ENCODE data around the gene MBOAT1. TPM values are rescaled to one million over a fixed set of nuclear protein-coding genes. Genes with fewer than 3 reads are reported as not detected.

Gene MBOAT1
- total RNA-seq, 1 experiment from 2014 or later, result 39.9 TPM

GRCh38 chr6:20227350-20227749 lies 15.1 kb upstream of the MBOAT1 start:
- Mint-ChIP-seq H3K4me1 (ENCODE audit: low read depth, unreplicated experiment) (peaks cover 12% of the 10 kb centered on the region), H3K36me3 (ENCODE audit: insufficient read depth, unreplicated experiment) (no peaks in the 10 kb centered on the region), H3K9me3 (ENCODE audit: low read depth, unreplicated experiment) (no peaks in the 10 kb centered on the region), H3K4me3 (ENCODE audit: low read depth, unreplicated experiment) (no peak overlapping the region), H3K27ac (ENCODE audit: unreplicated experiment) (no peak overlapping the region), H3K27me3 (ENCODE audit: unreplicated experiment) (no peaks in the 10 kb centered on the region)
- TF ChIP-seq CTCF (IDR thresholded peaks at IDR 0.05; ENCODE audit: unreplicated experiment), result no peak
- intact Hi-C loops (cut with micrococcal nuclease; ENCODE audit: unreplicated experiment), result no loop called here
- CTCF ChIA-PET, result interaction anchor here (0.6 to 2.0 kb wide), 2 partner anchors 11 to 60 kb away, joined by 3 to 6 read pairs; no protein-coding TSS in a partner anchor
- no peak for DNase-seq
- BruUV-seq (replicated peaks), result no TSS peak

- BruUV-seq (replicated peaks), result no TSS peak
Observed at GRCh38 chr6:20223141-20223540, 10.9 kb upstream of the MBOAT1 start.

GRCh38 chr6:20221421-20221820 lies 9.2 kb upstream of the MBOAT1 start:
- BruUV-seq (replicated peaks), result no TSS peak
- Mint-ChIP-seq H3K9me3 (ENCODE audit: low read depth, unreplicated experiment) (no peaks in the 10 kb centered on the region), H3K4me1 (ENCODE audit: low read depth, unreplicated experiment) (peaks cover 20% of the 10 kb centered on the region), H3K36me3 (ENCODE audit: insufficient read depth, unreplicated experiment) (no peaks in the 10 kb centered on the region), H3K27ac (ENCODE audit: unreplicated experiment) (no peak overlapping the region), H3K27me3 (ENCODE audit: unreplicated experiment) (no peaks in the 10 kb centered on the region), H3K4me3 (ENCODE audit: low read depth, unreplicated experiment) (no peak overlapping the region)
- CTCF ChIA-PET, result no interaction called here
- DNase-seq, result no peak
- no peak for TF ChIP-seq CTCF (IDR thresholded peaks at IDR 0.05; ENCODE audit: unreplicated experiment)
- intact Hi-C loops (cut with micrococcal nuclease; ENCODE audit: unreplicated experiment), result no loop called here

More at GRCh38 chr6:20223141-20223540, 10.9 kb upstream of the MBOAT1 start:
- Mint-ChIP-seq H3K27ac (ENCODE audit: unreplicated experiment) (no peak overlapping the region), H3K4me1 (ENCODE audit: low read depth, unreplicated experiment) (peaks cover 6% of the 10 kb centered on the region), H3K9me3 (ENCODE audit: low read depth, unreplicated experiment) (no peaks in the 10 kb centered on the region), H3K36me3 (ENCODE audit: insufficient read depth, unreplicated experiment) (no peaks in the 10 kb centered on the region), H3K27me3 (ENCODE audit: unreplicated experiment) (no peaks in the 10 kb centered on the region), H3K4me3 (ENCODE audit: low read depth, unreplicated experiment) (no peak overlapping the region)
- no peak for TF ChIP-seq CTCF (IDR thresholded peaks at IDR 0.05; ENCODE audit: unreplicated experiment)
- CTCF ChIA-PET, result no interaction called here
- no peak for DNase-seq
- intact Hi-C loops (cut with micrococcal nuclease; ENCODE audit: unreplicated experiment), result no loop called here

GRCh38 chr6:20220359-20220758 lies 8.1 kb upstream of the MBOAT1 start:
- no TSS peak for BruUV-seq (replicated peaks)
- TF ChIP-seq CTCF (IDR thresholded peaks at IDR 0.05; ENCODE audit: unreplicated experiment), result no peak

More at GRCh38 chr6:20220359-20220758, 8.1 kb upstream of the MBOAT1 start:
- CTCF ChIA-PET, result interaction anchor here (0.6 kb wide), 1 partner anchor 613 kb away, joined by 5 read pairs; no protein-coding TSS in a partner anchor
- Mint-ChIP-seq H3K9me3 (ENCODE audit: low read depth, unreplicated experiment) (no peaks in the 10 kb centered on the region), H3K4me3 (ENCODE audit: low read depth, unreplicated experiment) (no peak overlapping the region), H3K27ac (ENCODE audit: unreplicated experiment) (no peak overlapping the region), H3K4me1 (ENCODE audit: low read depth, unreplicated experiment) (peaks cover 20% of the 10 kb centered on the region), H3K36me3 (ENCODE audit: insufficient read depth, unreplicated experiment) (no peaks in the 10 kb centered on the region), H3K27me3 (ENCODE audit: unreplicated experiment) (no peaks in the 10 kb centered on the region)
- no peak for DNase-seq
- intact Hi-C loops (cut with micrococcal nuclease; ENCODE audit: unreplicated experiment), result no loop called here

All from Calu3 (cell line).